ENCODE measurements around the gene ITM2C.
A peak's percentile ranks its signal among the peaks of the same experiment; 100 is the strongest.

- peak; percentile 80 to 95 (median 86) for TF ChIP-seq CTCF (optimal IDR thresholded peaks at IDR 0.05 in 1 of 3, IDR thresholded peaks at IDR 0.05 in 1 of 3, conservative IDR thresholded peaks at IDR 0.05 in 1 of 3; ENCODE audit: extremely low read depth in 1 of 3, insufficient read depth in 2 of 3, low read length in 3 of 3)
- TF ChIP-seq EZH2 (IDR thresholded peaks at IDR 0.05; ENCODE audit: low read length), result no peak
Observed at GRCh38 chr2:230849633-230850357, 14.9 kb upstream of the ITM2C start.
